Middle frontal gyrus (tissue), 1 donor: ENCODE measurements around the gene SEC23B.
A peak's percentile ranks its signal among the peaks of the same experiment; 100 is the strongest.
"Not testable (repeated sequence)": the region's sequence is repeated elsewhere in the genome, so short reads cannot be mapped to it uniquely, and the experiment has no call there.

Experiments used
- DNase-seq: peaks from one replicate; pipeline ENCODE4 v3.0.0-alpha.2; 2015; ENCODE audit warnings: low spot score; ENCODE audit errors: extremely low spot score

SEC23B gene

GRCh38 chr20:18524646-18525045, 16.9 kb downstream of the SEC23B start:
- DNase-seq: no peak

- not testable (repeated sequence) for DNase-seq
These were observed 19.0 kb downstream of the SEC23B start for GRCh38 chr20:18526761-18527160.

- no peak for DNase-seq
These were observed 19.6 kb downstream of the SEC23B start for GRCh38 chr20:18527339-18527738.

- DNase-seq: no peak
These were observed 20.1 kb downstream of the SEC23B start for GRCh38 chr20:18527836-18528235.

- DNase-seq: no peak
These were observed 21.3 kb downstream of the SEC23B start for GRCh38 chr20:18529041-18529440.

GRCh38 chr20:18532626-18533025, 24.9 kb downstream of the SEC23B start:
- no peak for DNase-seq

GRCh38 chr20:18533491-18533890, 25.8 kb downstream of the SEC23B start:
- DNase-seq: no peak

- DNase-seq: no peak
These were observed 26.4 kb downstream of the SEC23B start for GRCh38 chr20:18533978-18534644.

- DNase-seq: no peak
These were observed 29.9 kb downstream of the SEC23B start for GRCh38 chr20:18537651-18538050.

- DNase-seq: no peak
These were observed 34.0 kb downstream of the SEC23B start for GRCh38 chr20:18541741-18542140.

- no peak for DNase-seq
These were observed 35.5 kb downstream of the SEC23B start for GRCh38 chr20:18543216-18543615.

GRCh38 chr20:18543932-18544331, 36.2 kb downstream of the SEC23B start:
- DNase-seq: no peak

- no peak for DNase-seq
These were observed 37.8 kb downstream of the SEC23B start for GRCh38 chr20:18545566-18545965.

GRCh38 chr20:18548465-18548864, 40.7 kb downstream of the SEC23B start:
- DNase-seq: no peak

- no peak for DNase-seq
These were observed 46.0 kb downstream of the SEC23B start for GRCh38 chr20:18553746-18554145.

- peak; percentile 83 for DNase-seq
These were observed 59.4 kb downstream of the SEC23B start, which contains the start of gene SMIM26 for GRCh38 chr20:18566892-18567738. Gene SMIM26 (plus strand): TSS chr20:18567432. CDS start chr20:18567479, 47 bp downstream.

- DNase-seq: no peak
These were observed 60.0 kb downstream of the SEC23B start for GRCh38 chr20:18567739-18568091.

- no peak for DNase-seq
These were observed 63.3 kb downstream of the SEC23B start for GRCh38 chr20:18571009-18571408.

- no peak for DNase-seq
These were observed 63.8 kb downstream of the SEC23B start for GRCh38 chr20:18571578-18571977.

GRCh38 chr20:18577942-18578341, 70.2 kb downstream of the SEC23B start:
- no peak for DNase-seq

- no peak for DNase-seq
These were observed 70.8 kb downstream of the SEC23B start for GRCh38 chr20:18578581-18578980.

- no peak for DNase-seq
These were observed 72.3 kb downstream of the SEC23B start for GRCh38 chr20:18580012-18580411.

GRCh38 chr20:18585134-18585533, 77.4 kb downstream of the SEC23B start:
- no peak for DNase-seq
